GM23338 (cell line): Measurements from ENCODE around the gene NSUN3. TPM values are rescaled to one million over a fixed set of nuclear protein-coding genes. Genes with fewer than 3 reads are reported as not detected.

Source experiments
- ATAC-seq: fragments of 200-7000 bp; cut with Tn5 transposase; 3 replicates; pipeline ENCODE4 v1.9.1; 2020
- DNase-seq: peaks from one replicate; pipeline ENCODE4 v3.0.0-alpha.2; 2015; ENCODE audit warnings: low spot score
- H2AFZ ChIP-seq: fragments of 200-600 bp; sonication (generic); 2 replicates; pipeline ENCODE4 v1.8.0; 2016; ENCODE audit warnings: antibody characterized with exemption, mild to moderate bottlenecking, moderate library complexity
- H3F3A ChIP-seq: fragments of 200-600 bp; sonication (generic); replicated peaks from 2 replicates; pipeline ENCODE4 v1.8.0; 2017; ENCODE audit warnings: antibody characterized with exemption, mixed run types, low read depth
- H3K27ac ChIP-seq: fragments of 200-600 bp; sonication (generic); 2 replicates; pipeline ENCODE4 v1.6.1; 2016; ENCODE audit warnings: low read depth
- H3K27me3 ChIP-seq: fragments of 200-600 bp; sonication (generic); 2 replicates; pipeline ENCODE4 v1.8.0; 2016; ENCODE audit warnings: mild to moderate bottlenecking, mixed run types, moderate library complexity; ENCODE audit not compliant: insufficient read depth
- H3K36me3 ChIP-seq: fragments of 200-600 bp; sonication (generic); 2 replicates; pipeline ENCODE4 v1.8.0; 2016; ENCODE audit warnings: mild to moderate bottlenecking; ENCODE audit not compliant: insufficient read depth
- H3K4me1 ChIP-seq: fragments of 200-600 bp; sonication (generic); 2 replicates; pipeline ENCODE4 v1.8.0; 2016; ENCODE audit warnings: mild to moderate bottlenecking, moderate library complexity; ENCODE audit not compliant: insufficient read depth
- H3K4me2 ChIP-seq: fragments of 200-600 bp; sonication (generic); 2 replicates; pipeline ENCODE4 v1.7.1; 2017; ENCODE audit warnings: mixed run types
- H3K4me3 ChIP-seq: fragments of 200-600 bp; sonication (generic); 2 replicates; pipeline ENCODE4 v1.6.1; 2016; ENCODE audit warnings: mixed run types
- H3K79me2 ChIP-seq: fragments of 200-600 bp; sonication (generic); replicated peaks from 2 replicates; pipeline ENCODE4 v1.8.0; 2017; ENCODE audit warnings: mild to moderate bottlenecking; ENCODE audit not compliant: insufficient read depth
- H3K9me2 ChIP-seq: fragments of 200-600 bp; sonication (generic); 2 replicates; pipeline ENCODE4 v1.8.0; 2017; ENCODE audit not compliant: insufficient read depth
- H4K20me1 ChIP-seq: fragments of 200-600 bp; sonication (generic); replicated peaks from 2 replicates; pipeline ENCODE4 v1.8.0; 2017; ENCODE audit warnings: mild to moderate bottlenecking; ENCODE audit not compliant: insufficient read depth
- H3K27ac Mint-ChIP-seq: 2 replicates; pipeline ENCODE4 v1.8.0; 2020; ENCODE audit warnings: inconsistent platforms, mild to moderate bottlenecking, moderate library complexity, mixed read lengths
- H3K27me3 Mint-ChIP-seq: 3 replicates; pipeline ENCODE4 v1.8.0; 2022; ENCODE audit warnings: low read depth, mild to moderate bottlenecking, moderate library complexity, mixed read lengths, inconsistent platforms; ENCODE audit not compliant: insufficient read depth, poor library complexity
- H3K36me3 Mint-ChIP-seq: 3 replicates; pipeline ENCODE4 v1.8.0; 2021; ENCODE audit warnings: low read depth, mild to moderate bottlenecking, inconsistent platforms, moderate library complexity, mixed read lengths
- H3K4me1 Mint-ChIP-seq: 3 replicates; pipeline ENCODE4 v1.8.0; 2020; ENCODE audit warnings: mild to moderate bottlenecking, inconsistent platforms, mixed read lengths
- H3K4me3 Mint-ChIP-seq: 3 replicates; pipeline ENCODE4 v1.8.0; 2021; ENCODE audit warnings: moderate library complexity, mild to moderate bottlenecking, inconsistent platforms, mixed read lengths
- H3K9me3 Mint-ChIP-seq: 3 replicates; pipeline ENCODE4 v1.8.0; 2020; ENCODE audit warnings: moderate library complexity, mild to moderate bottlenecking, inconsistent platforms, mixed read lengths
- CREB1 ChIP-seq: fragments of 250-450 bp; sonication (Bioruptor Pico); IDR thresholded peaks from 2 replicates; pipeline ENCODE4 v1.5.0; 2020; ENCODE audit warnings: low read depth, mild to moderate bottlenecking, moderate library complexity
- CTCF ChIP-seq, 2 experiments: fragments of 200-600 bp in 1 of 2; sonication (generic) in 1 of 2; conservative IDR thresholded peaks; 2 replicates each; pipeline versions ENCODE4 v1.5.1 to v1.6.1; 2016 to 2017; ENCODE audit warnings: antibody characterized with exemption in 2 of 2, low read depth in 2 of 2, mild to moderate bottlenecking in 2 of 2, moderate library complexity in 1 of 2
- ETS1 ChIP-seq: IDR thresholded peaks from 2 replicates; pipeline ENCODE4 v1.6.1; 2016; ENCODE audit warnings: antibody characterized with exemption
- EZH2 ChIP-seq: fragments of 200-600 bp; sonication (generic); IDR thresholded peaks from one replicate; pipeline ENCODE4 v1.8.0; 2017; ENCODE audit warnings: antibody characterized with exemption, mild to moderate bottlenecking, low read depth; ENCODE audit not compliant: unreplicated experiment
- EZH2phosphoT487 ChIP-seq: fragments of 200-600 bp; sonication (generic); IDR thresholded peaks from one replicate; pipeline ENCODE4 v1.8.1; 2018; ENCODE audit warnings: antibody characterized with exemption; ENCODE audit not compliant: unreplicated experiment
- JUNB ChIP-seq: IDR thresholded peaks from one replicate; pipeline ENCODE4 v1.6.1; 2016; ENCODE audit warnings: antibody characterized with exemption; ENCODE audit not compliant: unreplicated experiment
- NANOG ChIP-seq: IDR thresholded peaks from 2 replicates; pipeline ENCODE4 v1.6.1; 2016; ENCODE audit warnings: antibody characterized with exemption, borderline replicate concordance
- POLR2AphosphoS5 ChIP-seq: IDR thresholded peaks from 2 replicates; pipeline ENCODE4 v1.6.1; 2016; ENCODE audit warnings: antibody characterized with exemption, low read depth
- REST ChIP-seq: IDR thresholded peaks from one replicate; pipeline ENCODE4 v1.6.1; 2018; ENCODE audit warnings: antibody characterized with exemption; ENCODE audit not compliant: unreplicated experiment
- STAT1 ChIP-seq: IDR thresholded peaks from one replicate; pipeline ENCODE4 v1.6.1; 2016; ENCODE audit warnings: antibody characterized with exemption; ENCODE audit not compliant: unreplicated experiment
- ZNF114 ChIP-seq: fragments of 250-450 bp; sonication (Bioruptor Pico); IDR thresholded peaks from 2 replicates; pipeline ENCODE4 v1.5.0; 2020; ENCODE audit warnings: mild to moderate bottlenecking, moderate library complexity
- ZNF331 ChIP-seq: fragments of 250-450 bp; sonication (Bioruptor Pico); IDR thresholded peaks from 2 replicates; pipeline ENCODE4 v1.5.0; 2020; ENCODE audit warnings: low read depth, mild to moderate bottlenecking, moderate library complexity
- ZNF462 ChIP-seq: fragments of 250-450 bp; sonication (Bioruptor Pico); IDR thresholded peaks from 2 replicates; pipeline ENCODE4 v1.5.0; 2020; ENCODE audit warnings: mild to moderate bottlenecking, moderate library complexity
- polyA plus RNA-seq: library from polyadenylated mRNA; unstranded; fragments of >200 nt; fragmentation: Nextera tagmentation; extraction: Ambion mirVana; gene quantifications from 2 replicates; pipeline ENCODE4 v1.2.1, GENCODE V29; 2016
- total RNA-seq: library from RNA; depleted of rRNA; stranded (reverse); fragments of >200 nt; shearing (Covaris generic); gene quantifications from 2 replicates; pipeline ENCODE4 v1.2.3, GENCODE V29; 2014

Gene NSUN3
- total and polyA plus RNA-seq, 2 experiments from 2014 or later = 5.4 to 10.6 TPM

GRCh38 chr3:94098452-94098851 is 35.6 kb downstream of the NSUN3 start (continued):
- no peak for TF ChIP-seq ZNF462 (CRISPR knock-in tag)

- ATAC-seq (no peak), DNase-seq (no peak)
- no peak overlapping the region for H3K4me2 ChIP-seq
- Mint-ChIP-seq H3K27ac (no peak overlapping the region), H3K9me3 (no peaks in the 10 kb centered on the region), H3K4me1 (no peaks in the 10 kb centered on the region), H3K36me3 (no peaks in the 10 kb centered on the region), H3K4me3 (no peak overlapping the region), H3K27me3 (no peaks in the 10 kb centered on the region)
- H3K79me2 ChIP-seq = no peaks in the 10 kb centered on the region
- H3K36me3 ChIP-seq = no peaks in the 10 kb centered on the region
- H3K4me3 ChIP-seq = no peak overlapping the region
- H3F3A ChIP-seq = no peaks in the 10 kb centered on the region
- H3K9me2 ChIP-seq = no peaks in the 10 kb centered on the region
- H3K27me3 ChIP-seq = no peaks in the 10 kb centered on the region
- no peaks in the 10 kb centered on the region for H3K4me1 ChIP-seq
- H4K20me1 ChIP-seq = no peaks in the 10 kb centered on the region; the same call in 1 of the 2 replicates
- H3K27ac ChIP-seq = no peak overlapping the region
- no peak overlapping the region for H2AFZ ChIP-seq
- TF ChIP-seq CTCF (conservative IDR thresholded peaks at IDR 0.05; ENCODE audit: low read depth in 2 of 2) (no peak), EZH2phosphoT487 (no peak), CREB1 (CRISPR knock-in tag) (no peak), NANOG (no peak), REST (no peak), POLR2AphosphoS5 (no peak), EZH2 (no peak), ETS1 (no peak), JUNB (no peak), STAT1 (no peak), ZNF331 (CRISPR knock-in tag) (no peak), ZNF114 (CRISPR knock-in tag) (no peak)
These were observed 36.5 kb downstream of the NSUN3 start for GRCh38 chr3:94099311-94099710.
